Measurements from ENCODE around the gene RNF17. TPM values are rescaled to one million over a fixed set of nuclear protein-coding genes. Genes with fewer than 3 reads are reported as not detected.

The RNF17 gene
- total RNA-seq, 1 donor from 2014 or later, result 0.58 TPM

GRCh38 chr13:24868874-24869273 lies 104.9 kb downstream of the RNF17 start:
- H3K4me3 ChIP-seq (ENCODE audit: low read depth, low read length), result no peak overlapping the region

GRCh38 chr13:24870380-24870760 lies 106.4 kb downstream of the RNF17 start:
- TF ChIP-seq CTCF (IDR thresholded peaks at IDR 0.05; ENCODE audit: insufficient read depth, low read length, poor library complexity, severe bottlenecking), result no peak
- Histone ChIP-seq H3K27me3 (ENCODE audit: control insufficient read depth, insufficient read depth, low read length) (no peaks in the 10 kb centered on the region), H3K4me3 (ENCODE audit: low read depth, low read length) (no peak overlapping the region), H3K36me3 (ENCODE audit: control insufficient read depth, insufficient read depth, low read length) (no peaks in the 10 kb centered on the region)
- DNase-seq (ENCODE audit: low read depth), result no peak

More at GRCh38 chr13:24868874-24869273, 104.9 kb downstream of the RNF17 start:
- DNase-seq (ENCODE audit: low read depth), result no peak
- Histone ChIP-seq H3K27me3 (ENCODE audit: control insufficient read depth, insufficient read depth, low read length) (no peaks in the 10 kb centered on the region), H3K36me3 (ENCODE audit: control insufficient read depth, insufficient read depth, low read length) (no peaks in the 10 kb centered on the region)
- TF ChIP-seq CTCF (IDR thresholded peaks at IDR 0.05; ENCODE audit: insufficient read depth, low read length, poor library complexity, severe bottlenecking), result no peak

GRCh38 chr13:24875566-24875965 lies 111.6 kb downstream of the RNF17 start:
- Histone ChIP-seq H3K36me3 (ENCODE audit: control insufficient read depth, insufficient read depth, low read length) (no peaks in the 10 kb centered on the region), H3K27me3 (ENCODE audit: control insufficient read depth, insufficient read depth, low read length) (no peaks in the 10 kb centered on the region), H3K4me3 (ENCODE audit: low read depth, low read length) (no peak overlapping the region)
- no peak for TF ChIP-seq CTCF (IDR thresholded peaks at IDR 0.05; ENCODE audit: insufficient read depth, low read length, poor library complexity, severe bottlenecking)
- no peak for DNase-seq (ENCODE audit: low read depth)

GRCh38 chr13:24877531-24877930 lies 113.6 kb downstream of the RNF17 start:
- Histone ChIP-seq H3K27me3 (ENCODE audit: control insufficient read depth, insufficient read depth, low read length) (no peaks in the 10 kb centered on the region), H3K4me3 (ENCODE audit: low read depth, low read length) (no peak overlapping the region), H3K36me3 (ENCODE audit: control insufficient read depth, insufficient read depth, low read length) (no peaks in the 10 kb centered on the region)
- no peak for TF ChIP-seq CTCF (IDR thresholded peaks at IDR 0.05; ENCODE audit: insufficient read depth, low read length, poor library complexity, severe bottlenecking)
- DNase-seq (ENCODE audit: low read depth), result no peak

- Histone ChIP-seq H3K36me3 (ENCODE audit: control insufficient read depth, insufficient read depth, low read length) (no peaks in the 10 kb centered on the region), H3K4me3 (ENCODE audit: low read depth, low read length) (no peak overlapping the region), H3K27me3 (ENCODE audit: control insufficient read depth, insufficient read depth, low read length) (no peaks in the 10 kb centered on the region)
- DNase-seq (ENCODE audit: low read depth), result no peak
- TF ChIP-seq CTCF (IDR thresholded peaks at IDR 0.05; ENCODE audit: insufficient read depth, low read length, poor library complexity, severe bottlenecking), result no peak
Observed at GRCh38 chr13:24878340-24878739, 114.4 kb downstream of the RNF17 start.

- Histone ChIP-seq H3K36me3 (ENCODE audit: control insufficient read depth, insufficient read depth, low read length) (no peaks in the 10 kb centered on the region), H3K4me3 (ENCODE audit: low read depth, low read length) (no peak overlapping the region), H3K27me3 (ENCODE audit: control insufficient read depth, insufficient read depth, low read length) (no peaks in the 10 kb centered on the region)
- no peak for DNase-seq (ENCODE audit: low read depth)
- TF ChIP-seq CTCF (IDR thresholded peaks at IDR 0.05; ENCODE audit: insufficient read depth, low read length, poor library complexity, severe bottlenecking), result no peak
Observed at GRCh38 chr13:24882665-24883064, 118.7 kb downstream of the RNF17 start.
